ENCODE measurements around the gene SCARB1. TPM values are rescaled to one million over a fixed set of nuclear protein-coding genes. Genes with fewer than 3 reads are reported as not detected.

The SCARB1 gene
- total and polyA plus RNA-seq, 2 of the 13 experiments (the other 11 are each of a cell fraction or from before 2014, with no cell fraction given): 63.4 to 160 TPM

GRCh38 chr12:124761056-124761455, 102.6 kb downstream of the SCARB1 start:
- CTCF ChIA-PET (ENCODE audit: low intra/inter-chr PET ratio, low total read pairs): no interaction called here

GRCh38 chr12:124760560-124760959, 103.1 kb downstream of the SCARB1 start:
- DNase-seq (ENCODE audit: low spot score): no peak
- Histone ChIP-seq H3K4me2 (ENCODE audit: low read depth, low read length) (no peak overlapping the region), H3K79me2 (ENCODE audit: insufficient read depth, low read length) (no peaks in the 10 kb centered on the region), H3K9me3 (ENCODE audit: low read length) (peaks cover 15% of the 10 kb centered on the region), H3K36me3 (replicated peaks in 1 of 2; ENCODE audit: control insufficient read depth in 1 of 2, insufficient read depth in 2 of 2, low read length in 2 of 2) (no peaks in the 10 kb centered on the region), H3K4me1 (ENCODE audit: insufficient read depth, low read length) (peaks cover under 1% of the 10 kb centered on the region; the same call in 1 of the 2 replicates), H3K9ac (ENCODE audit: insufficient read depth, low read depth, low read length) (no peak overlapping the region), H3K27me3 (ENCODE audit: control insufficient read depth in 1 of 2, insufficient read depth in 2 of 2, low read length in 2 of 2) (peaks cover 3 to 25% of the 10 kb centered on the region in 2 experiments; a peak in 3 of 5 replicates), H3K27ac (ENCODE audit: extremely low read length, insufficient read depth, low read length) (no peak overlapping the region), H4K20me1 (ENCODE audit: insufficient read depth, low read length) (no peaks in the 10 kb centered on the region), H2AFZ (ENCODE audit: low read length) (no peak overlapping the region), H3K4me3 (replicated peaks in 1 of 3; ENCODE audit: insufficient read depth in 1 of 3, low read depth in 2 of 3, low read length in 3 of 3) (no peak overlapping the region)
- no peak for TF ChIP-seq HMGXB4 (CRISPR knock-in tag; IDR thresholded peaks at IDR 0.05; ENCODE audit: borderline replicate concordance in 1 of 2, low read depth in 1 of 2)
- TF ChIP-seq GPN1 (CRISPR knock-in tag; IDR thresholded peaks at IDR 0.05; ENCODE audit: borderline replicate concordance): no peak
- TF ChIP-seq ZNF296 (CRISPR knock-in tag; conservative IDR thresholded peaks at IDR 0.05): no peak
- no peak for TF ChIP-seq HINFP (CRISPR knock-in tag; IDR thresholded peaks at IDR 0.05; ENCODE audit: low read depth)
- no peak for TF ChIP-seq TFDP2 (CRISPR knock-in tag; IDR thresholded peaks at IDR 0.05)
- TF ChIP-seq ZNF446 (CRISPR knock-in tag; IDR thresholded peaks at IDR 0.05): no peak
- TF ChIP-seq FIP1L1 (IDR thresholded peaks at IDR 0.05; ENCODE audit: borderline replicate concordance, insufficient read depth, low read depth, low read length): no peak
- TF ChIP-seq CREB1 (IDR thresholded peaks at IDR 0.05): no peak
- no peak for TF ChIP-seq CREB1 (CRISPR knock-in tag; IDR thresholded peaks at IDR 0.05)
- no peak for ATAC-seq
- FAIRE-seq: no peak
- no TSS peak for BruUV-seq (replicated peaks)
- intact Hi-C loops (cut with micrococcal nuclease; ENCODE audit: unreplicated experiment): no loop called here
- POLR2A ChIA-PET: no interaction called here
- CTCF ChIA-PET (ENCODE audit: low intra/inter-chr PET ratio, low total read pairs): no interaction called here
- 100% methylated on average over 1 of the region's 9 CpGs for WGBS (ENCODE audit: low lambda C conversion rate)
- in situ Hi-C loops (cut with HindIII; ENCODE audit: extremely low pct_ligation_motif_present, low pct_unique_long_range_greater_than_20kb): loop anchor here (10.0 kb wide), 1 partner anchor 406 kb away; no protein-coding TSS in a partner anchor

More at GRCh38 chr12:124761056-124761455, 102.6 kb downstream of the SCARB1 start:
- Histone ChIP-seq H3K27ac (ENCODE audit: extremely low read length, insufficient read depth, low read length) (no peak overlapping the region), H3K4me3 (replicated peaks in 1 of 3; ENCODE audit: insufficient read depth in 1 of 3, low read depth in 2 of 3, low read length in 3 of 3) (no peak overlapping the region), H3K36me3 (replicated peaks in 1 of 2; ENCODE audit: control insufficient read depth in 1 of 2, insufficient read depth in 2 of 2, low read length in 2 of 2) (no peaks in the 10 kb centered on the region), H3K4me2 (ENCODE audit: low read depth, low read length) (no peak overlapping the region), H2AFZ (ENCODE audit: low read length) (no peak overlapping the region), H3K27me3 (ENCODE audit: control insufficient read depth in 1 of 2, insufficient read depth in 2 of 2, low read length in 2 of 2) (peaks cover 3 to 22% of the 10 kb centered on the region in 2 experiments; a peak in 2 of 5 replicates), H3K4me1 (ENCODE audit: insufficient read depth, low read length) (no peaks in the 10 kb centered on the region), H4K20me1 (ENCODE audit: insufficient read depth, low read length) (no peaks in the 10 kb centered on the region), H3K9me3 (ENCODE audit: low read length) (peaks cover 15% of the 10 kb centered on the region), H3K9ac (ENCODE audit: insufficient read depth, low read depth, low read length) (no peak overlapping the region), H3K79me2 (ENCODE audit: insufficient read depth, low read length) (no peaks in the 10 kb centered on the region)
- TF ChIP-seq ZNF768 (CRISPR knock-in tag; IDR thresholded peaks at IDR 0.05) (peak; percentile 88), ZNF761 (CRISPR knock-in tag; conservative IDR thresholded peaks at IDR 0.05) (no peak), ZKSCAN5 (CRISPR knock-in tag; IDR thresholded peaks at IDR 0.05) (no peak), ZKSCAN1 (IDR thresholded peaks at IDR 0.05; ENCODE audit: low read length) (peak; percentile 57), MXD1 (CRISPR knock-in tag; IDR thresholded peaks at IDR 0.05) (no peak)
- intact Hi-C loops (cut with micrococcal nuclease; ENCODE audit: unreplicated experiment) (no loop called here), in situ Hi-C loops (cut with HindIII; ENCODE audit: extremely low pct_ligation_motif_present, low pct_unique_long_range_greater_than_20kb) (loop anchor here (10.0 kb wide), 1 partner anchor 406 kb away; no protein-coding TSS in a partner anchor)
- no peak for ATAC-seq
- 78% methylated on average over 5 of the region's 7 CpGs for WGBS (ENCODE audit: low lambda C conversion rate)
- BruUV-seq (replicated peaks): no TSS peak
- DNase-seq (ENCODE audit: low spot score): no peak
- POLR2A ChIA-PET: no interaction called here
- FAIRE-seq: no peak
